DMS53 treated with DMSO at 0.1 percent for 48 hours (cell line): ENCODE data around the gene TANGO2.

Experiments used
- DNase-seq: peaks from one replicate; lab custom pipeline; 2025; ENCODE audit not compliant: unreplicated experiment; lab: John Stamatoyannopoulos, UW

Gene TANGO2

DNA sequence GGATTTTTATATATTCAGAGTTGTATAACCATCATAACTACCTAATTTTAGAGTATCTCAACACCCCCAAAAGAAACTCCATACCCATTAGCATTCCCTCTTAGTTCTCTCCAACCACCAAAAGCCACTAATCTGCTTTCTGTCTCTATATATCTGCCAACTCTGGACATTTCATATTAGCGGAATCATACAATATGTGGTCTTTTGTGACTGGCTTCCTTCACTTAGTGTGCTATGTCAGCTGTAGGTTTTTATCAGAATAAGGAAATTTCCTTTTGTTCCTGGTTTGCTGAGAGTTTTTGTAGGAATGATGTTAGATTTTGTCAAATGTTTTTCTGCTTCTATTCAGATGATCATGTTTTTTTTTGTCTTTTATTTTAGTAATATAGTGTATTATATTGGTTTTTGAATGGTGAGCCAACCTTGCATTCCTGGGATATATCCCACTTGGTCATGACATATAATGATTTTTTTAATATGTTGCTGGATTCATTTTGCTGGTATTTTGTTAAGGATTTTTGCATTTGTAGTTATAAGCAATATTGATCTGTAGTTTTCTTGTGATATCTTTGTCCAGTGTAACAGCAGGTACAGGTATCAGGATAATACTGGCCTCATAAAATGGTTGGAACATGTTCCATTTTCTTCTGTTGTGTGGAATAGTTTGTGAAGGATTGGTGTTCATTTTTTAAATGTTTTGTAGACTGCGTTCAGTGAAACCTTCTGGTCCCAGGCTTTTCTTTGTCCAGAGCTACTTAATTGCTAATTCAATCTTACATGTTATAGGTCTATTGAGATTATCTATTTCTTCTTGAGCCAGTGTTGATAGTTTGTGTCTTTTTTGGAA is 75.9 kb downstream of the TANGO2 start:
- no peak for DNase-seq

DNA sequence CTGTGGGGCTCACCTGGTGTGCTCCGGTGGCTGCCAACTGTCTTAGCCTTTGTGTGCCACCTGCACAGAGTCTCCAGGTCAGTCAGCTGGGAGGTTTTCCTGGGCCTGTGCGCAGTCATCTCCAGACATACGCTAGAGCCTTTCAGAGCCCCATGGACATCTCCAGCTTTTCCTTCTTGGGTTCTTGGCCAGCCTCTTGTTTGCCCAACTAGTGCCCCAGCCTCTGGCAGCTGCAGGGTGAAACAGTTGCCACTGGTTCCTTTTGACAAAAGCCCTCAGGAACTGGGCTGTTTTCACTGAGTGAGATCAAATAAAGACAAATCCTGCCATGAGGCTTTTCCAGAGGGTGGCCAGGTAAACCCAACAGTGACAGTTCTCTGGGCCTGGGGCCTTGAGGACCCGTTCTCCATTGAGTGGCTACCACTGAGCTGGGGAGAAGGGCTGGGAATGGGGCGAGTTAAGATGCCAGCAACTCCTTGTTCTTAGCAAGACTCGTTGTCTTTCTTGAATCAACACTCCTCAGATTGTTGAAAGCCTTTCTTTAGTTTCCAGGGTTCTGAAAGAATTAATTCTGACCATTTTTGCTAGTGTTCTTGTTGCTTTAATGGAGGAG is 78.3 kb downstream of the TANGO2 start:
- no peak for DNase-seq

DNA sequence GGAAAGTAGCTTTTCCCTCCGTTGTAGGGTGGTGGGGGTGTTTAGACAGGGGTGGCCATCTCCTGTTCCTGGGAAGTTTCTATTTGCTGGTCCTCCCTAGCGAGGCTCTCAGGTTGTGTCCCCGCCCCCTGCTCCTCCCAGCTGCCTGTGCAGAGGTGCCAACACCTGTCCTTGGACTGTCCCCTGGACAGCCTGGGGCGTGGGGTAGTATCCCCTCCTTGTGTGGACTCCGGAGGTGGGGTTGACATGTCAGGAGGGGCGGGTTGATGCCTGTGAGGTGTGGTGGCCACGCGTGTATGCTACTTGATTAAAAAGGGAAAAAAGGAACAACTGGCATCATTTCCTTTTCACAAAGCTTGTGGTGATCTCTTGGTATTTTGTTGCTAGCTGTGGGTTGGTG is 80.7 kb downstream of the TANGO2 start:
- no peak for DNase-seq

DNA sequence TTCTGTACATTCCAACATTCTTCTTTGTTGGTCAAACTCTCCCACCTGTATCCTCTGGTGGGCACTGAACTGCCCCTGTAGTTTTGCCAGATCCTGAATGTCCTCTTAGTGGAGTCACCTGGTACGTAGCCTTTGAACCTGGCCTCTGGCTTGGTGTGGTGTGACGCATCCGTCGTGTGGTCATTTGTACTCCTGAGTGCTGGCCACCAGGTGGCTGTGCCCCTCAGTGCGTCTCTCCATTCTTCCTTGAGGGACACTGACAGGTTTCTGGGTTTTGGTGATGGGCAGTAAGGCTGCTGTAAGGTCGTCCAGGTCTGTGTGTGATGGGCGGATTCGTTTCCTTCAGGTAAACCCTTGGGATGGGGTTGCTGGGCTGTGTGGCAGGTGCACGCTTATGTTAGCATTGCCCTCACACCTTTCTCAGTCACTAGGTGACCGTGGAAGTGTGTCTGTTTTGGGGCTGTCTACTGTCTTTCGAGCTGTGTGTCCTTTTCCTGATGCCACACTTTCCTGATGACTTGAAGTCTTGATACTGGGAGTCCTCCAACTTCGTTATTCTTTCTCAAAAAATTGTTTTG is 81.4 kb downstream of the TANGO2 start:
- no peak for DNase-seq

DNA sequence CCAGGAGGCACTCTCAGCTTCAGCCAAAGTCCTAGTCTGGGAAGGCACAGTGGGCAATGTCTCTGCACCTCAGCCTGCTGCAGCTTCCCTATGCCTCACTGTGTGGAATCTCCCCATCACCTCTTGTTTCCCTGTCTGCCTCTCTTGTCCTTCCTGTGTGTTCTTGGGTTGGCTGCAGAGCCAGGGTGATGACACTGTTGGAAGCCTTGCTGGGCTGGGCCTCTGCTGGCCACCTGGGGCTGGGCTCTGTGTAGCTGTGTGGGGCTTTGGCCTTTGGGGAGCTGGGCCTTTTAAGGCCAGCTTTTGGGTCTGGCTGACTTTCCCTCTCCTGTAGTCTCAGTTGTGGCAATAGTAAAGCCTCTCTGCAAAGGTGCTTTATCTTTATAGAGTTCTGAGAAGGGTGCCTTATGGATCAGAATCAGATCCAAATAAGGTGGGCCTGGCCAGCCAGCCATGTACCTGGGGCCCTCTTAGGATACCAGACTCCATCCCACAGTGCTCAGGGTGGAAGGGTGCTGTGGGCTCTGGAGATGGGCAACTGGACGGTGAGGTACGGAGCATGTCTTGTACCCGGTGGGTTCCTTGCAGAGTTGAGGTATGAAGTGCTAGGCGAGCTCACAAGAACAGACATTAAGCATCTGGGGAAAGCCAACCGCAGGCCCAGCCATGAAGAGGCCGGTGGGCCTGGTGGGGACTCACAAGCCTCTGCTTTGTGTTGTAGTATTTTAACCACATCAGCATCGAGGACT is 84.7 kb downstream of the TANGO2 start:
- no peak for DNase-seq

DNA sequence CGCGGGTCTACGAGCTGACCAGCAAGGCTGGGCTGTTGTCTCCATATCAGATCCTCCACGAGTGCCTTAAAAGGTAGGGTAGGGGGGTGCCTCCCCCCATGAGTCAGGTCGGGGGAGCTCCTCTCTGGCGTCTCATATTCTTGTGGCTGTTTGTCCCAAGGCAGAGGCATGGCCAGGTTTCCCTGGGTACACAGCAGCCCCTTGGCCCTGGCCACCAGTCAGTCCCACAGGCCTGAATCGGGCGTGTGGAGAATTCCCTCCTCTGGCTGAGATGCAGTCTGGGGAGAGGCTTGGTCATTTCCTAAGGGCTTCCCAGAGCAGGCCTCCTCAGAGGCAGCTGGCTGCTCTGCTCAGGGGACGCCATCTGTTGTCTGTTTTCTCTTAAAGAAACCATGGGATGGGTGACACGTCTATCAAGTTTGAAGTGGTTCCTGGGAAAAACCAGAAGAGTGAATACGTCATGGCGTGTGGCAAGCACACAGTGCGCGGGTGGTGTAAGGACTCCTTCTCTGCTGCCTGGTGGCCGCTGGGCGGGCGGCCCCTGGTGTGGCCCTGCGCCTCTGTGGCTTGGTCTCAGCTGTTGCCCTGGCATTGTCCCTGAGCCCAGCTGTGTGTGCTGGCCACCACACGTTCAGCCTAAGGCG is 85.4 kb downstream of the TANGO2 start:
- no peak for DNase-seq

DNA sequence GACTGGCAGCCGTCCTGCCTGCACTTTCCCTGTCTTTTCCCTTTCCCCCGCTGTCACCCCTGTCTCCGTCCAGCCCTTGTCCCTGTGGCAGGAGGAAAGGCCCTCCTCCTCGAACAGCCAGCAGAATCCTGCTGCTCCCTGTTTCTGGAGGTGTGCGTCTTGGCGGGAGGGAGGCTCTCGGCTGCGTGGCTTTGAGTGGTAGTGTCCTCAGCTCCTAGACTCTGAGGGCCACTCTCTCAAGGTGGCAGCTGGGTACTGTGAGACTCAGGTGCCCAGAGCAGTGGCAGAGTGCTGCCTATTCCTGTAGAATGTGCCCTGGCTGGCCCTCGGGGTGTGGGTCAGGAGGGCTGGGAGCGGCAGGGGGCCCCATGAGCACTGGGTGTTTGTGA is 85.9 kb downstream of the TANGO2 start:
- no peak for DNase-seq

DNA sequence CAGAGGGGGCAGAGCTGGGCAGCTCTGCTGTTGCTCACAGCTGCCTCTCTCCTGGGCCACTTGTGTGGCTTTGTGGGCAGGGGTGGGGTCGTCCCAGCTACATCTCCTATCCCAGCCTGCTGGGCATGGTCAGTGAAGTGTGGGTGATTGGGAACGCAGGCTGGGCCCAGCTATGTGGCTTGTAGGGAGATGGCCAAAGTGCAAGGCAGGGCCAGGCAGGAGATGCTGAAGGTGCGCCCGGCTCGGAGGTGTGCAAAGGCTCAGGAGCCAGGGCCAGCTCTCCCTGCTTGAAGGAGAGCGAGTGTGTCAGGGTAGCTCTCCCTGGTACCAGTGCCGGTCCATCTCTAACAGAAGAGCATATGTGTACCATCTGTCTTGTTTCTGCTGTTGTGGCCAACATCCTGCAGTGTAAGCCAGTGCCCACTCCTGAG is 86.6 kb downstream of the TANGO2 start:
- DNase-seq: no peak

DNA sequence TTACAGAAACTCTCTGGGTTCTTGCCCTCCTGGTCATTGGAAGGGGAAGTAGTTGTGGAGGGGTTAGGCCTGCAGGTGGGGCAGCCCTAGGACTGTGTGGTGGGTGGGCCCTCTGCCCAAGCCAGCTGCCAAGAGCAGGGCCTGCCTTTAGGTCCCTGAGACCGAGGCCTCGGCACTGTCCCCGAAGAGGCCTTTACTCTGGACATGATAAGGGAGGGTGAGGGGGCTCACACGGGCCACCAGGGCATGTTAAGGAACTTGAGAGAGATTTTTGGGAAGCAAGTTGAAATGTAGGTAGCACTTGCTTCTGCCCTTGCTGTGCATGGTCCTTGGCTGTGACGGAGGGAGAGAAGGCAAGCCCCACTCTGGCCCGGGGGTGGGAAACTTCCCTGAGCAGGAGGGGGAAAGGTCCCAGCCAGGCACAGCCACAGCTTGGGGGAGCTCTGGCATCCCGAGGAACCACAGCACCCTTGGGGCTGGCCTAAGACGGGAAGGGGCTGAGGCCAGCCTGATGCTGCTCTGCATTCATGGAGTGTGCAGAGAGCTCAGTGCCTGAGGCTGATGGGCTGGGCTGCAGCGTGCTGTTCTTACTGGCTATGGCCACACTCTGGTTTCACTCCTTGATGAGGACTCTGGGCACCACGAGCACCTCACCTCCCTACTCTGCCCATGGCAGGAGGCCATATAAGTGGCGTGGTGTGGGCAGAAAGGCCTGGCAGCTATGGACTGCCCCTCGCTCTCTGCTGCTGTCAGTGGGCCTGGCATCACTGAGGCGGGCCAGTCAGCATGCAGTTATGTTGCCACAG is 87.2 kb downstream of the TANGO2 start:
- no peak for DNase-seq

DNA sequence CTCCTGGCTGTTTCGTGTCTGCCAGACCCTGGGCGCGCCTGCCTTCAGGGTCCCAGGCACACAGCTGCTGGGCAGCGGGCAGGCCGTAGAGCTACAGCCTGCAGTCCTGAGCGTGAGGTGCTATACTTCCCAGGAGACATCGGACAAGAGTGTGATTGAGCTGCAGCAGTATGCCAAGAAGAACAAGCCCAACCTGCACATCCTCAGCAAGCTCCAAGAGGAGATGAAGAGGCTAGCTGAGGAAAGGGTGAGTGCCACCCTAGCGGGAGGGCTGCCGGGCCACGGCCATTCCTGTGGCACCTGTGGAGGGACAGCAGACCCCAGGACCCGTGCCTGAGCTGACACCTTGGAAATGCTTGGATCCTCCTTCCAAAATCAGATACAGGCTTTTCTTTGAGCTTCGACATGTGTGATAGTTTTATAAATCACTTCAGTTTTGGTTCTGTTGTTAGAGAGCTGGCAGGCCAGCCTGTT is 87.9 kb downstream of the TANGO2 start:
- no peak for DNase-seq

DNA sequence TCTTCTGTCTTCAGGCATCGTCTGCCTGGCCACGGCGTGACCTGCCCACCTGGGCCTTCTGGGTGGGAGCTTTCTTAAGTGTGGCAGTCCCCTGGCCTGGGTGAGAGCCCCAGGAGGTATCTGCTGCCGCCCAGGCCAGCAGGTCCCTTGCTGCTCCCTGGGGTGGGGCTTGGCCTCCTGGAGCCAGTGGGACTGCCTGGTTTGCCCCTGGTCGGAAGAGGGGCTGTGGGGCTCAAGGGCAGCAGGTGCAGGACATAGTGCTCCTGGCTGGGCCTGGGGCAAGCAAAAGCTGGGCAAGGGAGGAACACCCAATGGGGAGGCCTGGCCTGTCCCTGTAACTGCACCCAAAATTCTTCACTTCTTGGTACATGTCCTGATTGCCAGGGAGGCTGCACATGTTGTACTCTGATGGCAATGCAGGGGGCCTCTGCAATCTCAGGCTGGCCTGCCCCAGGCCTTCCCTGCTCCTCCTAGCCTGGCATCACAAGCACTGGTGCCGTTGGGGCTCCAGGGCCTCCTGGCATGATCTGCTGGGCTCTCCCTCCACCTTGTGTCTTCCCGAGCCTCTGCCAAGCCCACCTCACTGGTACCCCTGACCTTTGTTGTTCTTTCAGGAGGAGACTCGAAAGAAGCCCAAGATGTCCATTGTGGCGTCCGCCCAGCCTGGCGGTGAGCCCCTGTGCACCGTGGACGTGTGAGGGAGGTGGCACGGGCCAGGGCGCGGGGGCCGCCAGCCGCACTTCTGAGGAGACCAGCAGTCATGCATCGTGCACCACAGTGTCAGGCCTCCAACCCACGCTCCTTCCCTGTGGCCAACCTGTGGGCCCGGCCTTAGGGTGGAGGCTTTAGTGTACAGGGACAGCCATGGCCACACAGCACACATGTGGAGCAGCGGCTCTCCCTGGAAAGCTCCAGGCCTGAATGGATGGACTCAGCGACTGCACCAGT is 88.8 kb downstream of the TANGO2 start:
- no peak for DNase-seq

DNA sequence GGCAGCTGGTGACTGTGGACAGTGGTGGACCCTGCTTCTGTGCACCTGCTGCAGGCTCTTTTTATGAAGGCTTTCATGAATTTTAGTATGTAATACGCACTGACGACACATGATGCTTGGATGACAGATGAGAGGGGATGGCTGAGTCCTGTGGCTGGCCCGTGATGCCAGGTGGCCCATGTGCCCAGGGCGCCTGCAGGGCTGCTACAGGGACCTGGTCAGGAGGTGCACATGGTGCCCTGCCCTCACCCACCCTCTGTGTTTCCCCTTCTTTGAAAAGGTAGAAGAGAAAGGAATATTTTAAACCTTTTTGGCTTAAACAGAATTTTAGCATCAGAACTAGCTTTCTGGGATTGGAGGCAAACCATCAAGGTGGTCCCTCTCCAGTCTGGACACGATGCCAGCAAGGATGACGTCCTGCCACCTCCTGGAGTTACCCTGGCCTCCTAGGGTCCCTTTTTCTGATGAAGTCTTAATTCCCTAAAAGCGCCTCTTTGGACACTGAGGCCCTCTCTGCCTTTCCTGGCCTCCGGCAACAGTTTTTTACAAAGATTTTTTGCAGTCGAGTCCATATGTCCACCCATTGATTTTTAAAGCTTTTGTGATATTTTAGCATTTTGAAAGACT is 89.6 kb downstream of the TANGO2 start:
- no peak for DNase-seq

DNA sequence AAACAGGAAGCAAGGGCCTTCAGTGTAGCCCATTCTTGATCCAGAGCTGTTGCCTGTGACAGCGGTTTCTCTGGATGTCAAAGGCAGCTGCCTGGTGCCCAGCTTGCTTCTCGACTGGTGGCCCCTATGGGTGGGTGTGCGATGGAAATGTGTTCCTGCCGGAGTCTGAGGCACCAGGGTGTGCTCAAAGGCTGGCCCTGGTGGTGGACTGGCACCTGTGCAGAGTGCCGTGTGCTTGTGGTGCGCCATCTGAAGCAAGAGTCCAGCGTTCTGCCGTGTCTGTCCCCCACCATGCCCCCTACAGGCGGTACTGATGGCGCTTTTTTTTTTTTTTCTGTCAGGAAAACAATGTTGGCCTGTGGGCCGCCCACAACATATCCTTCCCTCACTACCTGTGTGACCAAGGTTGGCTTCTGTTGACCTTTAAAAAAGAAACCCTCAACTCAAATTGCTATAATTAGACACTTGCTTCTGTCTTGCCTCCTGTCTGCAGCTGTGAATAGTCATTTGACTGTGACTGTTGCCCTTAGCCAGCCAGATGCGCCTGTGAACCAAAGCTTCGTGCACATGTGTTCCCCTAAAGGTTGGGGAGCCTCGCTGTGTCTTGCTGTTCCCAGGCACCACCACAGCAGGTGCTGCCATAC is 90.3 kb downstream of the TANGO2 start:
- no peak for DNase-seq

DNA sequence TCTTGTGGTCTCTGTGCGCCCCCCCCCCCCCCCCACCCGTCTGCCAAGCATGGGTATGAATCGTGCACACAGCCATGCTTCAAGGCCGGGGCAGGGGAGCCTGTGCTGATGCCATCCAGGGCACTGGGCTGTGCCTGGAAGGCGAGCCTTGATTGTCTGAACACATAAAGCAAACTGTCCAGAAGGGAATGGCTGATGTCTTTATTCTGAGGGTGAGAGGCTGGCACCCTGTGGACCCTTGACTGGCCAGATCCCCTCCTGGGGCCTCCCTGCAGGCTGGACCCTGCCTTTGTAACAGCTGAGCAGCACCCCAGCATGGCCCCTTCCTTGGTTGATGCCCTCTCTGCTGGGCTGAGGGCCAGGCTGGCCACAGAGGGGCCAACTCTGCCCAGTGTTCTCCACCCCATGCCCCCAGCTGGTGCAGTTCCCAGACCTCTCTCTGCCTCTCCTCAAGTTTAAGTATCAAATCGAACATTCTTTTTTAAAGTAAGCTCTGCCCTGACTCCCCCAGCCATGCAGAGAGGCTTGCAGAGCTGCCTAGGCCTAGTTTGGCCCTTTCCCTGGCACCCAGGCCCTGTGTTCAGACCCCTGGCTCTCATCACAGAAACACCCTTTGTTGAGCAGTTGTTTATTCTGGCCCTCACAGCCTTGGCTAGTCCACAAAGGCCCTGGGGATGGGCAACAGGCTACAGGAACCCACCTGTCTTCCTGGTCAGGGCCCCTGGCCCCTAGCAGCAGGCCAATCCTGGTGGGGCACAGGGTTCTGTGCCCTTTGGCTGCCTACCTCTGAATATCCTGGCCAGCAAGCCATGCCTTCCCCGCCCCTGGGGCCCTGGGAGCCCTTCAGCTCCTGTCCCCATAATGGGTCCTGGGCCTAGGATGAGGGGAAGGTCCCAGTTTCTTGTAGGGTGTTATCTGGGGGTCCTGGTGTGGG is 91.0 kb downstream of the TANGO2 start:
- no peak for DNase-seq

DNA sequence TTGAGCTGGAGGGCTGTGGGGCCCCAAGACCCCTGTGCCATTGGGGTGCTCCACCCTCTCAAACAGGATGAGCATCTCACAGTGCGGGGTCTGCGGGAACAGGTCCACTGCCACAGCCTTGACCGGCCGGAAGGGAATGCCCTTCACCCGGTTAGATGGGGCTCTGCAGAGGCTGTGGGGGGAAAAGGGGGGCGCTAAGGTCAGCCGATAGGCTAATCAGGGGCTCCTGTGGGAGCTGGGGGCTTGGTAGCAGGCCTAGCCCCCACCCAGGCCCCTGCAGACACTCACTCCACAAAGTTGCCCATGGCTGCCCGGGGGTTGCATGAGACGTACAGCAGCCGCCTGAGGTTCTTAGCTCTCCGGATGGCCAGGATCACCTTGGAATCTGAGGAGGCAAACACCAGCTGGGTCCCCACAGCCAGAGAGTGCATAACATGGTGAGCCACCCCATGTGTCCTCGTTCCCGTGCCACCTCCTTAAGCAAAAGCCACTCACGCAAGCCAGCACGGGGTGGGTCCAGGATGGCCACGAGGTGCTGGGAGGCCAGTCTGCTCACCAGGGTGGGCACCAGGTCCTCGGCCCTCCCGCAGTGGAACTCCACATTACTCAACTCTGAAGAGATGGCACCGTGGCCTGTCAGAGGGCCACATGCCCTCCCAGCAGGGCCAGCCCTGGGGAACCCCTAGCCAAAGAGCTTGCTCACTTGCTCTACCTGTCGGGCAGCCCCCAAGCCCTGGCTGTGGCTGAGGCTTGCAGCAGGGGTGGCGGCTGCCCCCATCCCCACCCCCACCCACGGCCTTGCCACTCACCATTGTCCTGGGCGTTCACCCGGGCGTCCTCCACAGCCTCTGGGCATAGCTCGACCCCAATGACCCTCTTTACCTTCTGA is 92.0 kb downstream of the TANGO2 start:
- DNase-seq: no peak
